ENCODE data around the gene SLC32A1.

SLC32A1 gene

DNA sequence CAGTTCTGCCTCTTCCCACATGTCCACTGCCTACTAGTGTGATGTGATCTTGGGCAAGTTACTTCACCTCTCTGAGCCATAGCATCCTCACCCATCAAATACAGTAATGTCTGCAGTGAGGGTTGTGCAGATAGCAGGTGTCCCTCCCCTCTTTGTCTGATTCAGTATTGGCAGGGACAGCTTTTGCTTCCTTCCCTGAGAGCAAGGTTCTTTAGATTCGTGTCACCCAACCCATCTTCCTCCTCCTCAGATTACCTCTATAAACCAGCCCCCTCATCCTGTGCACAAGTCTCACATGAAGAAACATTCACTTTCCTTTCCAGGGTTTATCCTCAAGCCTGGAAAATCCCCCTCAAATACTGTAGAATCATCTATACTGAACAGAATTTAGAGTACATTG lies 39.3 kb downstream of the SLC32A1 start:
- no peak overlapping the region for H3K4me3 ChIP-seq (ENCODE audit: low read depth, low read length)
- TF ChIP-seq, protein P1, sequence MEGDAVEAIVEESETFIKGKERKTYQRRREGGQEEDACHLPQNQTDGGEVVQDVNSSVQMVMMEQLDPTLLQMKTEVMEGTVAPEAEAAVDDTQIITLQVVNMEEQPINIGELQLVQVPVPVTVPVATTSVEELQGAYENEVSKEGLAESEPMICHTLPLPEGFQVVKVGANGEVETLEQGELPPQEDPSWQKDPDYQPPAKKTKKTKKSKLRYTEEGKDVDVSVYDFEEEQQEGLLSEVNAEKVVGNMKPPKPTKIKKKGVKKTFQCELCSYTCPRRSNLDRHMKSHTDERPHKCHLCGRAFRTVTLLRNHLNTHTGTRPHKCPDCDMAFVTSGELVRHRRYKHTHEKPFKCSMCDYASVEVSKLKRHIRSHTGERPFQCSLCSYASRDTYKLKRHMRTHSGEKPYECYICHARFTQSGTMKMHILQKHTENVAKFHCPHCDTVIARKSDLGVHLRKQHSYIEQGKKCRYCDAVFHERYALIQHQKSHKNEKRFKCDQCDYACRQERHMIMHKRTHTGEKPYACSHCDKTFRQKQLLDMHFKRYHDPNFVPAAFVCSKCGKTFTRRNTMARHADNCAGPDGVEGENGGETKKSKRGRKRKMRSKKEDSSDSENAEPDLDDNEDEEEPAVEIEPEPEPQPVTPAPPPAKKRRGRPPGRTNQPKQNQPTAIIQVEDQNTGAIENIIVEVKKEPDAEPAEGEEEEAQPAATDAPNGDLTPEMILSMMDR (IDR thresholded peaks at IDR 0.05; ENCODE audit: borderline replicate concordance, insufficient read depth, low read depth, low read length), result no peak

DNA sequence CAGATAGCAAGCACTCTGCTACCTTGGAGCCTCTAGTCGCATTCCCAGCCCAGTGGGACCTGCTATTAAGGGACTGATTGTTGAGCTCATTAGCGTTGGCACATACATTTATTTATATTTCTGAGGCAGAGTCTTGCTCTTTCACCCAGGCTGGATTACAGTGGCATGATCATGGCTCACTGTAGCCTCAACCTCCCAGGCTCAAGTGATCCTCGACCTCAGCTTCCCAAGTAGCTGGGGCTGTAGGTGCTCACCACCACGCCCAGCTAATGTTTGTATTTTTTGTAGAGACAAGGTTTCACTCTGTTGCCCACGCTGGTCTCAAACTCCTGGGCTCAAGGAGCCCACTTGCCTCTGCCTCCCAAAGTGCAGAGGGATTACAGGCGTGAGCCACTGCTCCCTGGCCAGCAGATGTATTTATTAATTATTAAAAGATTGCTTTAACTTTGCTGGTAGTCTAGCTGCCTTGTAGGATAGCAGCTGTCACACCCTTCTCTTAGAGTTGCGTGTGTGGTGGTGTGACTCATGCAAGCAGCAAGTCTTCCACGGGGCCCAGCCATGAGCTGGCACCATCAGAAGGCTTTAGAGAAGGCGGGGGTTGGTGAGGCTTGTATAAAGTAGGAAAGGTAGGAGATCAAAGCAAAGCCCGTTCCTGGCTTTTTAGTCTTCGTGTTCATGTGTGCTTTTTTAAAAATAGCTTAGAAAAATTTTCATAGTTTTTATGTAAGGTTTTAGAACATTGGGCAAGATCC lies 40.5 kb downstream of the SLC32A1 start:
- TF ChIP-seq, protein P1 (IDR thresholded peaks at IDR 0.05; ENCODE audit: borderline replicate concordance, insufficient read depth, low read depth, low read length), result no peak
- no peak overlapping the region for H3K4me3 ChIP-seq (ENCODE audit: low read depth, low read length)

DNA sequence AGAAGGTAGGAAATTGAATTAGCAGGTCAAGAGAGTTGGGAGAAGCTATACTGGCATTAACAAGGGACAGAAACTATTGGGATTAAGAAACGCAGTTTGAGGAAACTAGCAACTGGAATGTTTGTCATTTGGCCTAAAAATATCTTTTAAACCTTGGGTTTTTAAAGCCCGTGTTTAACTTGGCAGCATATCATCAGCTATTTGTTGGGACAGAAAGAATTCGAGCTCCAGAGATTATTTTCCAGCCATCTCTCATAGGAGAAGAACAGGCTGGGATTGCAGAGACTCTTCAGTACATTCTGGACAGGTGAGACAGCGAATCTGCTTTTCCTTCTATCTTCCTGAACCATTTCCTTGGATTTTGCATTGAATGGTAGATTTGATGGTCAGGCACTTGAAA lies 41.8 kb downstream of the SLC32A1 start:
- TF ChIP-seq, protein P1 (IDR thresholded peaks at IDR 0.05; ENCODE audit: borderline replicate concordance, insufficient read depth, low read depth, low read length), result no peak
- H3K4me3 ChIP-seq (ENCODE audit: low read depth, low read length), result no peak overlapping the region

DNA sequence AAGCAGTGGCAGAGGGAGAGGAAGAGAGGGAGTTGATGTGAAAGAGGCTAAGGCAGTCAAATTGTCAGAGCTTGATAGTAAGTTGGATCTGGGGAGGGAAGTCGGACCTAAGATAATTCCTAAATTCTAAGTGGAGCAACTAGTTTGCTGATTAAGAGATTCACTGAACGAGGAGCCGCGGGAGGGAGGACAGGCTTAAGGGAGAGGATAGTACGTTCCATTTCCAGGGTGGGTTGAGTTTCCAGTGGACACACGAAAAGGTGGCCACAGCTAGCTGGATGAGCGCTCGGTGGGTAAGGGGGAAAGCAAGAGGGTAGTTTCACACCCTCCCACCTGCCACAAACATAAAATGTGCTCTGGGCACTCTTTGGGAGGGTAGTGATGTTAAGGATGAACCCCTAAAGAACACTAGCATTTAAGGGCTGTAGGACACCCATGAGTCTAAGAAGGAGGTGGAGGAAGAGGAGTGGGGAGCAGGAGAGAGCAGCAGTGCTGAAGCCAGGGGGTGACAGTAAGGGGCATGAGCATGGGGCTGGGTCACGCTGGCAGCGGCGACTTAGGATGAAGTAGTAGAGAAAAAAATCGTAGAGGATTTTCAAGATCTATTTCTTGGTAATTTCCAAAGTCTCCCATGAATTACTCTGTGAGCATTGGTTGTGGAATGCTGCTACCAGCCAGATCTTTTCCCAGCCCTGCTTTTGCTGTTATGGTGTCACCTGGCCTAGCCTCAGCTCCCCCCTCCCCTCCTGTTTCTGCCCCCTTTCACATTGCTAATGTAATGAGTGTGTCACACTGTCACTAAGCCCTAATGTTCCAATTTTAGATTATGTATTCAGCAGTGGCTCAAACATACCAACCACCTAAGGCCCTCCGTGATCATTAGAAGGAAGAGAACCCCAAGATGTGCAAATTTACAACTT lies 45.4 kb downstream of the SLC32A1 start:
- TF ChIP-seq, protein P1 (IDR thresholded peaks at IDR 0.05; ENCODE audit: borderline replicate concordance, insufficient read depth, low read depth, low read length), result no peak
- H3K4me3 ChIP-seq (ENCODE audit: low read depth, low read length), result no peak overlapping the region

DNA sequence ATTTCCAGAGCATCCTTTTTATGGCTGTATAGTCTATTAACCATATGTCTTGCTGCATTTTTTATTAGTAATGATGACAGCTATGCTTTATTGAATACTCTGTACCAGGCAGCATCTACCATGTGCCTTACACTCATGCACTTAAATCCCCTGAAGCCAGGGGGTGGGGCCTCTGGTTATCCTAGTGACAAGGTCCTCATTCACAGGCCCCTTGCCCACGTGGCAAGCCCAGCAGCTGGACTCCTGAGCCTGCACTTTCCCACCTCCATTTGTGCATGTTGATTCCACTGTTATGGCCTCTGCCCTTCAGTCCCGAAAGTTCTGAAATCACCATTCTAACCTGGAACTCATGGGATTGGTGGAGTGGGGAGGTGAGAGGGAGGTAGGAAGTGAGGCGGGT lies 46.3 kb downstream of the SLC32A1 start:
- TF ChIP-seq, protein P1 (IDR thresholded peaks at IDR 0.05; ENCODE audit: borderline replicate concordance, insufficient read depth, low read depth, low read length), result no peak
- no peak overlapping the region for H3K4me3 ChIP-seq (ENCODE audit: low read depth, low read length)

DNA sequence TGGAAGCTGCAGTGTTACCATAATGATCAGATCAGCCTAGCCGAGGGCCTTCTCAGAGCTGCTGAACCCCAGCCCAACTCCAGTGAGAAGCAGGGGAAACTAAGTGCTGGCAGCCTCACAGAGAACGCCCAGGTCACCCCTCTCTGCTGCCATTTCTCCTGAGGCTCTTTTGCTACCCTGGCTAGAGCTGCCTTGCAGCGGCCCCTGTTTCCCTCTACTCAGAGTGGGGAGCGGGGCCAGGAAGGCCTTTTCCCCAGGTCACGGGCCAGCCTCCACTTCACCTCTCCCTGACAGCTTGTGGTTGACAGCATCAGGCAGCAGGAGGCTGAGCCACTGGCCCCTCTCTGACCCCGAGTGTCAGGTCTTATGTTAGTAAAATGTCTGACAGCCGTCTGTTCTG lies 46.7 kb downstream of the SLC32A1 start:
- no peak overlapping the region for H3K4me3 ChIP-seq (ENCODE audit: low read depth, low read length)
- TF ChIP-seq, protein P1 (IDR thresholded peaks at IDR 0.05; ENCODE audit: borderline replicate concordance, insufficient read depth, low read depth, low read length), result no peak
